Prostate gland (tissue), 2 donors: Measurements from ENCODE around the gene KLK7.

Experiments
- POLR2A ChIP-seq: fragments of 450-650 bp; IDR thresholded peaks from one replicate; pipeline ENCODE4 v1.6.1; 2016; ENCODE audit warnings: antibody characterized with exemption, mild to moderate bottlenecking
- POLR2AphosphoS5 ChIP-seq: sonication (generic); formaldehyde crosslinking; IDR thresholded peaks from one replicate; pipeline ENCODE4 v1.6.1; 2017; ENCODE audit warnings: antibody characterized with exemption
- TF ChIP-seq, protein P1 (sequence below), 4 experiments: fragments of 200-600 bp in 2 of 4; fragments of 450-650 bp in 2 of 4; sonication (generic) in 2 of 4; IDR thresholded peaks; 1 replicate in 3 of 4; 2 replicates in 1 of 4; pipeline ENCODE4 v1.5.1; 2016 to 2019; ENCODE audit warnings: antibody characterized with exemption in 4 of 4, mild to moderate bottlenecking in 2 of 4, moderate library complexity in 2 of 4

DNA sequence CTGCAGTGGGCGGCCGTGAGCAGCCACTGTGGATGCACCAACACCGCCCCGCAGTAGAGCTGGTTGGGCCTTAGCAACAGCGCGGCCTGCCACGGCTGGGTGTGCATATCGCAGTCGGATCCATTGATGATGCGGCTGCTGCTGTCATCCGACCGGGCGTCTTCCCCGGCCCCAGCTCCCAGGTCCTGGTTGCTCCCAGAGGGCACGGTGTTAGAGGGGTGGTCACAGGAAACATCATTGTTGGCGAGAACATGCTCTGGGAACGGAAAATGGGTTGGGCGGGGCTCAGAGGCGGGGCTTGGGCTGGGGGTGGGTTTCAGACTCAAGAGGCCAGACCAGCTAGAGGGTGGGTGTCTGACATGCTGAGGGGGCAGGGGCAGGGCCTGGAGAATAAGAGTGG is 33.9 kb downstream of the KLK7 start:
- TF ChIP-seq, protein P1, sequence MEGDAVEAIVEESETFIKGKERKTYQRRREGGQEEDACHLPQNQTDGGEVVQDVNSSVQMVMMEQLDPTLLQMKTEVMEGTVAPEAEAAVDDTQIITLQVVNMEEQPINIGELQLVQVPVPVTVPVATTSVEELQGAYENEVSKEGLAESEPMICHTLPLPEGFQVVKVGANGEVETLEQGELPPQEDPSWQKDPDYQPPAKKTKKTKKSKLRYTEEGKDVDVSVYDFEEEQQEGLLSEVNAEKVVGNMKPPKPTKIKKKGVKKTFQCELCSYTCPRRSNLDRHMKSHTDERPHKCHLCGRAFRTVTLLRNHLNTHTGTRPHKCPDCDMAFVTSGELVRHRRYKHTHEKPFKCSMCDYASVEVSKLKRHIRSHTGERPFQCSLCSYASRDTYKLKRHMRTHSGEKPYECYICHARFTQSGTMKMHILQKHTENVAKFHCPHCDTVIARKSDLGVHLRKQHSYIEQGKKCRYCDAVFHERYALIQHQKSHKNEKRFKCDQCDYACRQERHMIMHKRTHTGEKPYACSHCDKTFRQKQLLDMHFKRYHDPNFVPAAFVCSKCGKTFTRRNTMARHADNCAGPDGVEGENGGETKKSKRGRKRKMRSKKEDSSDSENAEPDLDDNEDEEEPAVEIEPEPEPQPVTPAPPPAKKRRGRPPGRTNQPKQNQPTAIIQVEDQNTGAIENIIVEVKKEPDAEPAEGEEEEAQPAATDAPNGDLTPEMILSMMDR (IDR thresholded peaks at IDR 0.05), result no peak
- TF ChIP-seq POLR2AphosphoS5 (no peak), POLR2A (no peak)
